CD4-positive, alpha-beta T cell treated with Interleukin-17A for 1 hour (primary cell): Measurements from ENCODE around the gene CSAG3.
"Not testable (repeated sequence)": the region's sequence is repeated elsewhere in the genome, so short reads cannot be mapped to it uniquely, and the experiment has no call there.

ENCODE experiments used
- DNase-seq: peaks from one replicate; pipeline ENCODE4 v3.0.0-alpha.2; 2020

The CSAG3 gene

DNA sequence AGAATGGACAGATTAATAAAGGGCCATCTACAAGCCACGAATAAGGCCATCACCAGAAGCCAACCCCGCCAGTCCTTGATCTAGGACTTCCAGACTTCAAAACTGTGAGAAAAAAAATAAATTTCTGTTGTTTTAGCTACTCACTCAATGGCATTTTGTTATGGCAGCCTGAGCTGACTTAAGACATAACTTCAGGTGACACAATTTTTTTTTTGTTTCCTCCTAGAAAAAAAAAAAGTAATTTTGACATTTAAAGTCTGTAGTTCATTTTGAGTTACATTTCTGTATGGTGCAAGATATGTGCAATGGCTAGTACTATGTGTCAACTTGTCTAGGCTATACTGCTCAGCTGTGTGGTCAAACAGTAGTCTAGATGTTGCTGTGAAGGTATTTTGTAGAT is at the start of gene CSAG3:
CSAG3 (plus strand) TSS at position 301 of the 400 bp plus-strand sequence.
- DNase-seq, result not testable (repeated sequence)

DNA sequence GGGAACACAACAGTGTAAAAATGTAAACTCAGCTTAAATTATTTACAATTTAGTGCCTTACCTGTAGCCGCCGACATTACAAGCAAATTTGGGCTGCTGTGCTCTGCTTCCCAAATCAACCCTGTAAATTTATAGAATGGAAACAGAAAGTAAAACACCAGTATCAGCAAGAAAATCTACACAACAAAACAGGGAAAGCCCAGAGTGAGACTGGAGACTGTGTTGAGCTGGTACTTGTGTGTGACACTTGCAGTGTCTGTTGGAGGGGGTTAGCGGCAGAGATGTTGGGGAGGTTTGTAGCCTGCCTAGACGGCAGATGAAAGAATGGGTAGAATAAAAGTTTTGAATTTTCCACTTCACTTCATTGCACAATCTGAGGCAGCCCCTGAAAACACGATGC is 45.8 kb upstream of the CSAG3 start:
- DNase-seq, result not testable (repeated sequence)

DNA sequence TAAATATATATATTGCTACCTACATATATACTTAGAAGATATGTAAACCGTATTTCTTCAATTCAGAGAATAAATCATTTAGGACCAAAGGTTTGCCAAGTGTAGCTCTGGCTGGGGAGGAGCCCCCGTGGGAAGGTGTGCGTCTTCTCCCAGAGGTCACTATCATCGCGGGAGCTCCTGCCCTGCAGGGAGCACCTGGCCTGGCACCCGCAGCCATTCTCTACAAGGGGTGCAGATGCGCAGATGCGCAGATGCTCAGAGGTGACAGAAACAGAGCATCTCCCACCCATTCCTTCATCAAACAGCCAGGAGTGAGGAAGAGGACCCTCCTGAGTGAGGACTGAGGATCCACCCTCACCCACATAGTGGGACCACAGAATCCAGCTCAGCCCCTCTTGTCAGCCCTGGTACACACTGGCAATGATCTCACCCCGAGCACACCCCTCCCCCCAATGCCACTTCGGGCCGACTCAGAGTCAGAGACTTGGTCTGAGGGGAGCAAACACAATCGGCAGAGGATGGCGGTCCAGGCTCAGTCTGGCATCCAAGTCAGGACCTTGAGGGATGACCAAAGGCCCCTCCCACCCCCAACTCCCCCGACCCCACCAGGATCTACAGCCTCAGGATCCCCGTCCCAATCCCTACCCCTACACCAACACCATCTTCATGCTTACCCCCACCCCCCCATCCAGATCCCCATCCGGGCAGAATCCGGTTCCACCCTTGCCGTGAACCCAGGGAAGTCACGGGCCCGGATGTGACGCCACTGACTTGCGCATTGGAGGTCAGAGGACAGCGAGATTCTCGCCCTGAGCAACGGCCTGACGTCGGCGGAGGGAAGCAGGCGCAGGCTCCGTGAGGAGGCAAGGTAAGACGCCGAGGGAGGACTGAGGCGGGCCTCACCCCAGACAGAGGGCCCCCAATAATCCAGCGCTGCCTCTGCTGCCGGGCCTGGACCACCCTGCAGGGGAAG is 44.9 kb upstream of the CSAG3 start, which contains the start of gene MAGEA2B:
MAGEA2B (plus strand) TSS at position 814 of the 973 bp plus-strand sequence. CDS start 2,479 bp downstream, outside the sequence.
- DNase-seq, result not testable (repeated sequence)

DNA sequence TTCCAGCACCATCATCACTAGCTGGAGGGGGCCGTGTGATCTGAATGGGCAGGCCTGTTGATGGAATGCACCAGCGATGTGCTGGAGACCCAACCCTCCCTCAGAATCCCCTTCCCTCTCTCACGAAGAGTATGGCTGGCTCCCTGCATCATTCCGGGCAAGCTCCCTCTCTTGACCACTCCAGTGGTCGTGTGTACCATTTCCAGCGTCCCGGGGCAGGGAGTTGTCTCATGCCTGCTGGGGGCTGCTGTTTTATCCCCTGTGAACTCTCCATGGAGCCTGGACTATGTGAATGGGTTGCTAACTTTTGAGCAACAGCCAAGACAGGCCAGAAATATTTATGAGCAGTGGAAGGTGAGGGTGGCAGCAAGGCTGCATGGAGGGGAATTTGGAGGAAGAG is 33.6 kb upstream of the CSAG3 start:
- DNase-seq, result no peak

DNA sequence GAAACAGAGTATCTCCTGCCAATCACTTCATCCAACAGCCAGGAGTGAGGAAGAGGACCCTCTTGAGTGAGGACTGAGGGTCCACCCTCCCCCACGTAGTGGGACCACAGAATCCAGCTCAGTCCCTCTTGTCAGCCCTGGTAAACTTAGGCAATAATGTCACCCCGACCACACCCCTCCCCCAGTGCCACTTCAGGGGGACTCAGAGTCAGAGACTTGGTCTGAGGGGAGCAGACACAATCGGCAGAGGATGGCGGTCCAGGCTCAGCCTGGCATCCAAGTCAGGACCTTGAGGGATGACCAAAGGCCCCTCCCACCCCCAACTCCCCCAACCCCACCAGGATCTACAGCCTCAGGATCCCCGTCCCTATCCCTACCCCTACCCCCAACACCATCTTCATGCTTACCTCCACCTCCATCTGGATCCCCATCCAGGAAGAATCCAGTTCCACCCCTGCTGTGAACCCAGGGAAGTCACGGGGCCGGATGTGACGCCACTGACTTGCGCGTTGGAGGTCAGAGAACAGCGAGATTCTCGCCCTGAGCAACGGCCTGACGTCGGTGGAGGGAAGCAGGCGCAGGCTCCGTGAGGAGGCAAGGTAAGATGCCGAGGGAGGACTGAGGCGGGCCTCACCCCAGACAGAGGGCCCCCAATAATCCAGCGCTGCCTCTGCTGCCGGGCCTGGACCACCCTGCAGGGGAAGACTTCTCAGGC is 25.6 kb upstream of the CSAG3 start, which contains the start of the genes CSAG1 and MAGEA12:
CSAG1 (minus strand) TSS at position 461 of the 715 bp plus-strand sequence. CDS start 1,261 bp downstream, outside the sequence.
MAGEA12 (plus strand) TSS at position 497 of the 715 bp plus-strand sequence. CDS start 2,405 bp downstream, outside the sequence.
- DNase-seq, result no peak

DNA sequence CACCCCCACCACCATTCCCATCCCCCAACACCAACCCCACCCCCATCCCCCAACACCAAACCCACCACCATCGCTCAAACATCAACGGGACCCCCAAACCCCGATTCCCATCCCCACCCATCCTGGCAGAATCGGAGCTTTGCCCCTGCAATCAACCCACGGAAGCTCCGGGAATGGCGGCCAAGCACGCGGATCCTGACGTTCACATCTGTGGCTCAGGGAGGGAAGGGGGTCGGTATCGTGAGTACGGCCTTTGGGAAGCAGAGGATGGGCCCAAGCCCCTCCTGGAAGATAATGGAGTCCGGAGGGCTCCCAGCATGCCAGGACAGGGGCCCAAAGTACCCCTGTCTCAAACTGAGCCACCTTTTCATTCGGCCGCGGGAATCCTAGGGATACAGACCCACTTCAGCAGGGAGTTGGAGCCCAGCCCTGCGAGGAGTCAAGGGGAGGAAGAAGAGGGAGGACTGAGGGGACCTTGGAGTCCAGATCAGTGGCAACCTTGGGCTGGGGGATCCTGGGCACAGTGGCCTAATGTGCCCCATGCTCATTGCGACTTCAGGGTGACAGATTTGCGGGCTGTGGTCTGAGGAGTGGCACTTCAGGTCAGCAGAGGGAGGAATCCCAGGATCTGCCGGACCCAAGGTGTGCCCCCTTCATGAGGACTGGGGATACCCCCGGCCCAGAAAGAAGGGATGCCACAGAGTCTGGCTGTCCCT is 24.7 kb upstream of the CSAG3 start:
- not testable (repeated sequence) for DNase-seq

DNA sequence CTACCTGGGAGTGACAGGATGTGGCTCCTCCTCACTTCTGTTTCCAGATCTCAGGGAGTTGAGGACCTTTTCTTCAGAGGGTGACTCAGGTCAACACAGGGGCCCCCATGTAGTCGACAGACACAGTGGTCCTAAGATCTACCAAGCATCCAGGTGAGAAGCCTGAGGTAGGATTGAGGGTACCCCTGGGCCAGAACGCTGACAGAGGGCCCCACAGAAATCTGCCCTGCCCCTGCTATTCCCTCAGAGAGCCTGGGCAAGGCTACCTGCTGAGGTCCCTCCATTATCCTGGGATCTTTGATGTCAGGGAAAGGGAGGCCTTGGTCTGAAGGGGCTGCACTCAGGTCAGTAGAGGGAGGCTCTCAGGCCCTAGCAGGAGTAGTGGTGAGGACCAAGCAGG is 23.9 kb upstream of the CSAG3 start:
- DNase-seq, result no peak

DNA sequence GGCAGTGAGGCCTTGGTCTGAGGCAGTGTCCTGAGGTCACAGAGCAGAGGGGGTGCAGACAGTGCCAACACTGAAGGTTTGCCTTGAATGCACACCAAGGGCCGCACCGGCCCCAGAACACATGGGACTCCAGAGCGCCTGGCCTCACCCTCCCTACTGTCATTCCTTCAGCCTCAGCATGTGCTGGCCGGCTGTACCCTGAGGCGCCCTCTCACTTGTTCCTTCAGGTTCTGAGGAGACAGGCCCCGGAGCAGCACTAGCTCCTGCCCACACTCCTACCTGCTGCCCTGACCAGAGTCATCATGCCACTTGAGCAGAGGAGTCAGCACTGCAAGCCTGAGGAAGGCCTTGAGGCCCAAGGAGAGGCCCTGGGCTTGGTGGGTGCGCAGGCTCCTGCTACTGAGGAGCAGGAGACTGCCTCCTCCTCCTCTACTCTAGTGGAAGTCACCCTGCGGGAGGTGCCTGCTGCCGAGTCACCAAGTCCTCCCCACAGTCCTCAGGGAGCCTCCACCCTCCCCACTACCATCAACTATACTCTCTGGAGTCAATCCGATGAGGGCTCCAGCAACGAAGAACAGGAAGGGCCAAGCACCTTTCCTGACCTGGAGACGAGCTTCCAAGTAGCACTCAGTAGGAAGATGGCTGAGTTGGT is 23.0 kb upstream of the CSAG3 start:
- no peak for DNase-seq

DNA sequence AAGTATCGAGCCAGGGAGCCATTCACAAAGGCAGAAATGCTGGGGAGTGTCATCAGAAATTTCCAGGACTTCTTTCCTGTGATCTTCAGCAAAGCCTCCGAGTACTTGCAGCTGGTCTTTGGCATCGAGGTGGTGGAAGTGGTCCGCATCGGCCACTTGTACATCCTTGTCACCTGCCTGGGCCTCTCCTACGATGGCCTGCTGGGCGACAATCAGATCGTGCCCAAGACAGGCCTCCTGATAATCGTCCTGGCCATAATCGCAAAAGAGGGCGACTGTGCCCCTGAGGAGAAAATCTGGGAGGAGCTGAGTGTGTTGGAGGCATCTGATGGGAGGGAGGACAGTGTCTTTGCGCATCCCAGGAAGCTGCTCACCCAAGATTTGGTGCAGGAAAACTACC is 22.5 kb upstream of the CSAG3 start:
- not testable (repeated sequence) for DNase-seq

DNA sequence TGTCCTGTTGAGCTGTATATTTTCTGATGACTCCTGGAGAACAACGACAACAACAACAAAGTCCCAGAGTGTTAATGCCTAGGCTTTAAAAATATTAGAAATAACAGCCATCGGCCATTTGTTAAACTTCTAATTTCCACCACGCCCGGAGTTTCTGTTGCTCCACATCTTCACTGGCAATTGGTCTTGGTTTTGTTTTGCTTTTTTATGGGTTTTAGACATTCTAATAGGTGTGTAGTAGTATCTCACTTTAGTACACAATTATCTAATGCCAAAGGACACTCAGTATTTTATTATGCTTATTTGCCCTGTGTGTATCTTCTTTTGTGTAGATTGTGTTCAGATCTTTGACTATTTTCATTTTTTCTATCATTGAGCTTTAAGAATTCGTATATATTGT is 20.5 kb upstream of the CSAG3 start:
- DNase-seq, result no peak

DNA sequence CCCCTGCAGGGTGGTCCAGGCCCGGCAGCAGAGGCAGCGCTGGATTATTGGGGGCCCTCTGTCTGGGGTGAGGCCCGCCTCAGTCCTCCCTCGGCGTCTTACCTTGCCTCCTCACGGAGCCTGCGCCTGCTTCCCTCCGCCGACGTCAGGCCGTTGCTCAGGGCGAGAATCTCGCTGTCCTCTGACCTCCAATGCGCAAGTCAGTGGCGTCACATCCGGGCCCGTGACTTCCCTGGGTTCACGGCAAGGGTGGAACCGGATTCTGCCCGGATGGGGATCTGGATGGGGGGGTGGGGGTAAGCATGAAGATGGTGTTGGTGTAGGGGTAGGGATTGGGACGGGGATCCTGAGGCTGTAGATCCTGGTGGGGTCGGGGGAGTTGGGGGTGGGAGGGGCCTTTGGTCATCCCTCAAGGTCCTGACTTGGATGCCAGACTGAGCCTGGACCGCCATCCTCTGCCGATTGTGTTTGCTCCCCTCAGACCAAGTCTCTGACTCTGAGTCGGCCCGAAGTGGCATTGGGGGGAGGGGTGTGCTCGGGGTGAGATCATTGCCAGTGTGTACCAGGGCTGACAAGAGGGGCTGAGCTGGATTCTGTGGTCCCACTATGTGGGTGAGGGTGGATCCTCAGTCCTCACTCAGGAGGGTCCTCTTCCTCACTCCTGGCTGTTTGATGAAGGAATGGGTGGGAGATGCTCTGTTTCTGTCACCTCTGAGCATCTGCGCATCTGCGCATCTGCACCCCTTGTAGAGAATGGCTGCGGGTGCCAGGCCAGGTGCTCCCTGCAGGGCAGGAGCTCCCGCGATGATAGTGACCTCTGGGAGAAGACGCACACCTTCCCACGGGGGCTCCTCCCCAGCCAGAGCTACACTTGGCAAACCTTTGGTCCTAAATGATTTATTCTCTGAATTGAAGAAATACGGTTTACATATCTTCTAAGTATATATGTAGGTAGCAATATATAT is 5.0 kb upstream of the CSAG3 start, which contains the start of gene MAGEA2:
MAGEA2 (minus strand) TSS at position 157 of the 965 bp plus-strand sequence. CDS start 2,479 bp downstream, outside the sequence.
- DNase-seq, result not testable (repeated sequence)

DNA sequence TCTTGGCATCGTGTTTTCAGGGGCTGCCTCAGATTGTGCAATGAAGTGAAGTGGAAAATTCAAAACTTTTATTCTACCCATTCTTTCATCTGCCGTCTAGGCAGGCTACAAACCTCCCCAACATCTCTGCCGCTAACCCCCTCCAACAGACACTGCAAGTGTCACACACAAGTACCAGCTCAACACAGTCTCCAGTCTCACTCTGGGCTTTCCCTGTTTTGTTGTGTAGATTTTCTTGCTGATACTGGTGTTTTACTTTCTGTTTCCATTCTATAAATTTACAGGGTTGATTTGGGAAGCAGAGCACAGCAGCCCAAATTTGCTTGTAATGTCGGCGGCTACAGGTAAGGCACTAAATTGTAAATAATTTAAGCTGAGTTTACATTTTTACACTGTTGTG is 4.1 kb upstream of the CSAG3 start:
- not testable (repeated sequence) for DNase-seq

DNA sequence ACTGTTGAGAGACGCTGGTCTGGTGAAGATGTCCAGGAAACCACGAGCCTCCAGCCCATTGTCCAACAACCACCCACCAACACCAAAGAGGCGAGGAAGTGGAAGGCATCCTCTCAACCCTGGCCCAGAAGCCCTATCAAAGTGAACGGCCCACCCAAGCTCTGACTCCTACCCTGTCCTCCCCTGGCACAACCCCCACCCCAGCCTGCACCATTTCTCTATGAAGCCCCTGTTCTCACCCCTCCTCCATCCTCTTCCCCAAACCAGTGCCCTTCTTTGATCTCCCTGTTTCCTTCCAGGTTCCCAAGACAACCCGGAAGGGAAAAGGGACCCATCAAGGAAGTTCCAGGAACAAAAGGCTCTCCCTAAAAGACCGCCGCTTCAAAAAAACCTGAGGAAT is 526 bp downstream of the CSAG3 start:
- not testable (repeated sequence) for DNase-seq

DNA sequence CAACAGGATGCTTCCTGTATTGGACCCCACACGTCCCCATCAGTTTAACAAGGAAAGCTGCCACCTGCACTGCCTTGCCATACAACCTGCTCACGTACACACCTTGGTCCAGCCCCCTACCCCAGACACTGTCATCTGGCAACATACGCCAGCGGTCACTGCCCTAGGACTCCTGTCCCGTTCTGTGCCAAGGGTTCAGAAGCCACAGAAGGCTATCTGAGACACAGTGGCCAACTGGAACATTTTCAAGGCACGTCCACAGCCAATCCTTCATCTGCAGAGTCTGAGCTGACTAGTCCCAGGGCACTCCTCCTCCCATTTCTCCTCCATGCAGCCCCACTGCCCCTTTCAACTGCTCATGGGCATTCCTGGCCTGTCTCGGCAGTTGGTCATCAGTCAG is 2.6 kb downstream of the CSAG3 start:
- DNase-seq, result not testable (repeated sequence)

DNA sequence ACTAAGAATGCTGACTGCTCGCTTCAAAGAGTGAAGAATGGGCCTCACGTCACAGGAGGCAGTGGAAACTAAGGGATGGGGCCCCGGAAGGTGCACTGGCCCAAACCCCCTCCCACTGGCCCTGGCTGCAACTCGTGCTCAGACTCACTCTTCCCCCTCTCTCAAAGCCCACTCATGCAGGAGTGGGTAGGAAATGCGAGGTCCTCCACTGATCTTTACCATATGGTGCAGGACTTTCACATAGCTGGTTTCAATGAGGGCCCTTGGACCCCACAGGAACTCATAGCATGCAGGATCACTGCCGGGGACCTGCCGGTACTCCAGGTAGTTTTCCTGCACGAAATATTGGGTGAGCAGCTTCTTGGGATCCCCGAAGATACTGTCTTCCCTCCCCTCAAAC is 7.5 kb downstream of the CSAG3 start:
- not testable (repeated sequence) for DNase-seq

DNA sequence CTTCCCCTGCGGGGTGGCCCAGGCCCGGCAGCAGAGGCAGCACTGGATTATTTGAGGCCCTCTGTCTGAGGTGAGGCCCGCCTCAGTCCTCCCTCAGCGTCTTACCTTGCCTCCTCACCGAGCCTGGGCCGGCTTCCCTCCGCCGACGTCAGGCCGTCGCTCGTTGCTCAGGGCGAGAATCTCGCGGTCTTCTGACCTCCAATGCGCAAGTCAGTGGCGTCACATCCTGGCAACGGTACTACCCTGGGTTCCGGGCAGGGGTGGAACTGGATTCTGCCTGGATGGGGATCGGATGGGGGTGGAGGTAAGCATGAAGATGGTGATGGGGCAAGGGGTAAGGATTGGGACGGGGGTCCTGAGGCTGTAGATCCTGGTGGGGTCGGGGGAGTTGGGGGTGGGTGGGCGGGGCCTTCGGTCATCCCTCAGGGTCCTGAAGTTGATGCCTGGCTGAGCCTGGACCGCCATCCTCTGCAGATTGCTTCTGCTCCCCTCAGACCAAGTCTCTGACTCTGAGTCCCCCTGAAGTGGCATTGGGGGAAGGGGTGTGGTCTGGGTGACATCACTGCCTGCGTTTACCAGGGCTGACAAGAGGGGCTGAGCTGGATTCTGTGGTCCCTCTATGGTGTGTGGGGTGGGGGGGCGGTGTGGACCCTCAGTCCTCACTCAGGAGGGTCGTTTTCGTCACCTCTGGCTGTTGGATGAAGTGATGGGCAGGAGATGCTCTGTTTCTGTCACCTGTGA is 10.7 kb downstream of the CSAG3 start, which contains the start of gene MAGEA6:
MAGEA6 (minus strand) TSS at position 141 of the 741 bp plus-strand sequence. CDS start 2,039 bp downstream, outside the sequence.
- DNase-seq, result not testable (repeated sequence)

DNA sequence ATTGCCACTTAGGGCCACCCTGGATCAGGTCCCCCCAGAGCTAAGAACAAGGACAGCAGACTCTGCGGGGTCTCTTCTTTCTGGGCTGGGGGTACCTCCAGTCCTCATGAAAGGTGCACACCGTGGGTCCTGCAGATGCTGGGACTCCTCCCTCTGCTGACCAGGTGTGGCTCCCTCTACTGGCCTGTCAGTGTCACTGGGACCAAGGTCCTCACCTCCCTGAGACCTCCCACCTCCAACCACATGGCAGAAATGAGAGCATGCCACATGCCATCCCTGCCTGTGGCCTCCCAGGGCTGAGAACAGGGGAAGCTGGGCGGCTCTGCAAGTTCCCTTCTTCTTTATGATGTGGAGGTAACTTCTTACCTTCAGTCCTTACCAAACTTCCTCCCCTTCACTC is 28.0 kb downstream of the CSAG3 start:
- DNase-seq, result not testable (repeated sequence)

DNA sequence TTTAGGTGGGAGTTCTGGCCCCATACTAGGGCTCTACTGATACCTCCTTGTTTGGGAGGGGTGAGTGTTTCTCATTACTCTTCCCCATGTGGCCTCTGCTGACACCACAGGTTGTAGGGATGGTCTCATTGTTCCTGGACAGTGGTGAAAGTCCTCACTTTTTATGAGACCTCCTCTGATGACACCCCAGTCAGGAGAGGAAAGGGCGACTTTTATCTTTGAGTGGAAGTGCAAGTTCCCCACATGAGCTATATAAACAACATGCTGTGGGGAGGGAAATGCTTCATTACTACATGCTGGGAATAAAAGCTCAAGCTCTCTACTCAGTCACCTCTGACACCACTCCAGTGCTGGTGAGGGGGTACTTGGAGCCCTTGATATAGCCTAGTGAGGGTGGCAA is 39.9 kb downstream of the CSAG3 start:
- no peak for DNase-seq

DNA sequence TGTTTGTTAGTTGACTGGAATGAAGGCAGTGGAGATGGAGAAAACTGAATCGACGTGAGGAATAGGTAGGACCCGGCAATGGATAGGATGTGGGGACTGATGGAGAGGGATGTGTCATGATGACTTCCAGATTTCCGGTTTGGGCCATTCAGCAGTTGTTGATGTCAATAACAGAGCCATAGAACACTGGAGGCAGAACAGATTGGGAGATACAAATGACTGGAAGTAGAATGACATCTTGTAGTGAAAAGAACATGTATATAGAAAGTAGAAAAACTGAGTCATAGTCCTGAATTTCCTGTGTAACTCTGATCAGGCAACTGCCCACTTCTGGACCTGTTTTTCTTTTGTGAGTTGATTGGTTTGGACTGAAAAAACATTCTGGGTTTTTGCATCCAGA is 47.0 kb downstream of the CSAG3 start:
- no peak for DNase-seq
